MM.1S (cell line): ENCODE results near the gene ZNF3.

Experiments
- DNase-seq: peaks from one replicate; pipeline ENCODE4 v3.0.0-alpha.2; 2015
- H2AFZ ChIP-seq: fragments of 300-600 bp; sonication (generic); 2 replicates; pipeline ENCODE4 v1.6.0; 2016; ENCODE audit warnings: antibody characterized with exemption, low read length
- H3F3A ChIP-seq: fragments of 300-600 bp; sonication (generic); 2 replicates; pipeline ENCODE4 v1.6.1; 2016; ENCODE audit warnings: mild to moderate bottlenecking, antibody characterized with exemption, low read length, moderate library complexity, mixed read lengths; ENCODE audit not compliant: insufficient read depth
- H3K27ac ChIP-seq: fragments of 300-600 bp; sonication (generic); 2 replicates; pipeline ENCODE4 v1.5.1; 2016; ENCODE audit warnings: mild to moderate bottlenecking, low read length
- H3K27me3 ChIP-seq: fragments of 300-600 bp; sonication (generic); replicated peaks from 2 replicates; pipeline ENCODE4 v1.6.0; 2016; ENCODE audit warnings: low read length; ENCODE audit not compliant: insufficient read depth
- H3K36me3 ChIP-seq: fragments of 300-600 bp; sonication (generic); replicated peaks from 2 replicates; pipeline ENCODE4 v1.6.1; 2016; ENCODE audit warnings: mild to moderate bottlenecking, low read length, mixed read lengths; ENCODE audit not compliant: insufficient read depth
- H3K4me1 ChIP-seq: fragments of 300-600 bp; sonication (generic); 2 replicates; pipeline ENCODE4 v1.6.1; 2016; ENCODE audit warnings: low read length, mixed read lengths
- H3K4me2 ChIP-seq: fragments of 300-600 bp; sonication (generic); 2 replicates; pipeline ENCODE4 v1.6.0; 2016; ENCODE audit warnings: low read depth, low read length
- H3K4me3 ChIP-seq: fragments of 300-600 bp; sonication (generic); 2 replicates; pipeline ENCODE4 v1.5.1; 2016; ENCODE audit warnings: low read length, mixed read lengths
- H3K79me2 ChIP-seq: fragments of 300-600 bp; sonication (generic); 2 replicates; pipeline ENCODE4 v1.6.1; 2016; ENCODE audit warnings: mixed run types, low read length, mixed read lengths
- H3K9ac ChIP-seq: fragments of 300-600 bp; sonication (generic); 2 replicates; pipeline ENCODE4 v1.6.1; 2016; ENCODE audit warnings: low read length, mixed read lengths
- H3K9me2 ChIP-seq: fragments of 300-600 bp; sonication (generic); replicated peaks from 2 replicates; pipeline ENCODE4 v1.6.1; 2016; ENCODE audit warnings: mild to moderate bottlenecking, low read length, mixed read lengths; ENCODE audit not compliant: insufficient read depth
- H3K9me3 ChIP-seq: fragments of 300-600 bp; sonication (generic); replicated peaks from 2 replicates; pipeline ENCODE4 v1.6.1; 2016; ENCODE audit warnings: mild to moderate bottlenecking, low read length, mixed read lengths; ENCODE audit not compliant: insufficient read depth
- H4K20me1 ChIP-seq: fragments of 300-600 bp; sonication (generic); 2 replicates; pipeline ENCODE4 v1.6.1; 2016; ENCODE audit warnings: mild to moderate bottlenecking, low read length, moderate library complexity, mixed read lengths; ENCODE audit not compliant: insufficient read depth
- CTCF ChIP-seq: fragments of 300-600 bp; sonication (generic); IDR thresholded peaks from 2 replicates; pipeline ENCODE4 v1.5.1; 2016; ENCODE audit warnings: antibody characterized with exemption, low read length, mixed read lengths
- EZH2 ChIP-seq: fragments of 300-600 bp; sonication (generic); optimal IDR thresholded peaks from 2 replicates; pipeline ENCODE3; 2017; ENCODE audit warnings: low read depth, mild to moderate bottlenecking, antibody characterized with exemption, low read length, mixed read lengths
- EZH2phosphoT487 ChIP-seq: fragments of 300-600 bp; sonication (generic); IDR thresholded peaks from 2 replicates; pipeline ENCODE4 v1.6.1; 2018; ENCODE audit warnings: antibody characterized with exemption, low read length

The ZNF3 gene

GRCh38 chr7:100093925-100094486 lies 12.5 kb upstream of the ZNF3 start:
- Histone ChIP-seq H3K4me3 (no peak overlapping the region), H3F3A (peaks cover 54% of the 10 kb centered on the region), H2AFZ (no peak overlapping the region), H3K36me3 (peaks cover 52% of the 10 kb centered on the region), H3K79me2 (peaks cover 71% of the 10 kb centered on the region), H4K20me1 (no peaks in the 10 kb centered on the region), H3K9me2 (no peaks in the 10 kb centered on the region), H3K9ac (no peak overlapping the region), H3K9me3 (no peaks in the 10 kb centered on the region), H3K4me1 (peaks cover 9% of the 10 kb centered on the region; the same call in 1 of the 2 replicates), H3K27ac (no peak overlapping the region), H3K4me2 (no peak overlapping the region), H3K27me3 (no peaks in the 10 kb centered on the region)
- TF ChIP-seq EZH2phosphoT487 (no peak), CTCF (no peak), EZH2 (no peak)
- no peak for DNase-seq

- peaks cover 71% of the 10 kb centered on the region for H3K79me2 ChIP-seq
- TF ChIP-seq EZH2phosphoT487 (no peak), EZH2 (no peak), CTCF (no peak)
These were observed 12.0 kb upstream of the ZNF3 start for GRCh38 chr7:100093498-100093897.

GRCh38 chr7:100093054-100093453 lies 11.5 kb upstream of the ZNF3 start:
- Histone ChIP-seq H3K79me2 (peaks cover 68% of the 10 kb centered on the region), H3K9ac (no peak overlapping the region), H3K4me3 (no peak overlapping the region), H2AFZ (no peak overlapping the region), H3K36me3 (peaks cover 43% of the 10 kb centered on the region), H4K20me1 (no peaks in the 10 kb centered on the region), H3K4me2 (no peak overlapping the region), H3K9me2 (no peaks in the 10 kb centered on the region), H3K27ac (no peak overlapping the region), H3F3A (peaks cover 54% of the 10 kb centered on the region), H3K9me3 (no peaks in the 10 kb centered on the region), H3K27me3 (no peaks in the 10 kb centered on the region), H3K4me1 (peaks cover 9% of the 10 kb centered on the region; the same call in 1 of the 2 replicates)
- TF ChIP-seq EZH2phosphoT487 (no peak), CTCF (no peak), EZH2 (no peak)
- no peak for DNase-seq

More at GRCh38 chr7:100093498-100093897, 12.0 kb upstream of the ZNF3 start:
- Histone ChIP-seq H3K9me3 (no peaks in the 10 kb centered on the region), H3K9ac (no peak overlapping the region), H2AFZ (no peak overlapping the region), H3K4me2 (no peak overlapping the region), H3K4me1 (peaks cover 9% of the 10 kb centered on the region; the same call in 1 of the 2 replicates), H3F3A (peaks cover 54% of the 10 kb centered on the region), H3K27me3 (no peaks in the 10 kb centered on the region), H4K20me1 (no peaks in the 10 kb centered on the region), H3K4me3 (no peak overlapping the region), H3K36me3 (peaks cover 47% of the 10 kb centered on the region), H3K9me2 (no peaks in the 10 kb centered on the region), H3K27ac (no peak overlapping the region)
- DNase-seq = no peak
